ENCODE data around the gene NLGN1. TPM values are rescaled to one million over a fixed set of nuclear protein-coding genes. Genes with fewer than 3 reads are reported as not detected.

Gene NLGN1
- total RNA-seq, 1 donor, result 6.1 TPM

- no peak for TF ChIP-seq CTCF (IDR thresholded peaks at IDR 0.05; ENCODE audit: insufficient read depth, low read length)
- no peak for DNase-seq (ENCODE audit: low read depth)
- no peak overlapping the region for H3K4me3 ChIP-seq (ENCODE audit: low read depth, low read length)
These were observed 309.1 kb downstream of the NLGN1 start for GRCh38 chr3:173706630-173707029.

DNA sequence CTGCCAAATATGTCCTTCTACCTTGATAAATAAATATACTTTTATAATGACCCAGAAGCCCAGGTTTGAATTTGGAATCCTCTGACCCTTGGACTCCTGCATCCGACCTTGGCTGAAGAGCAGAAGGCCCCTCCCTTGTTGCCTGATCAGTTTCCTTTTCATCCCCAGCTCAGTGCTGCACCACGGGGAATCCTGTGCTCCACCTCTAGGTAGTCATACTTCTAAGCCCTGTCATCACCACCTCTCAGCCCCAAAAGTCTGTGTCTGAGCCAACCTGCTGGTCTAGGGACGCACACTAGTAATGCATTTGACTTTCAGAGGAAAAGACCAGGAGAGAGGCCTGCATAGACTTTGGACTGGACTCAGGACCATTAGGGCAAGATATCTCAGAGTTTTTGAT is 310.6 kb downstream of the NLGN1 start:
- DNase-seq (ENCODE audit: low read depth), result no peak
- no peak overlapping the region for H3K4me3 ChIP-seq (ENCODE audit: low read depth, low read length)
- no peak for TF ChIP-seq CTCF (IDR thresholded peaks at IDR 0.05; ENCODE audit: insufficient read depth, low read length)

GRCh38 chr3:173709026-173709425 is 311.5 kb downstream of the NLGN1 start:
- DNase-seq (ENCODE audit: low read depth), result peak; percentile 58
- H3K4me3 ChIP-seq (ENCODE audit: low read depth, low read length), result no peak overlapping the region
- no peak for TF ChIP-seq CTCF (IDR thresholded peaks at IDR 0.05; ENCODE audit: insufficient read depth, low read length)

DNA sequence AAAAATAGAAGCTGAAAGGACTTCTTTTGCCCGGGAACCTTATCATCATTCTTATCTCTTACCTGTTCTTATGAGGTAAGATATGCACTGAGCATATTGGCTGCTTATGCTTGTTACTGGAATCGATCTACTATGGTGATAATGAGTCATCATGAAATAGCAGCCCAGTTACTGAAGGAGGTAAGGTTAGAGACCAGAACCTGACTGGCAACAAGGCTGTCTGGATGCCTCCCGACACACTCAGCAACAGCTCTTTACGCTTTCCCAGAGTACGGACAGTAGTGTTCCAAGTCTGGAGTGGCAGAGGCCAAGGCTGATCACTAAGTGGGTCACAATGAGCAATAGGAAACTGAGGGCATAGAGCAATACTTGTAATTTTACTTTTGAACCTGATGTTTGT is 314.1 kb downstream of the NLGN1 start:
- H3K4me3 ChIP-seq (ENCODE audit: low read depth, low read length), result no peak overlapping the region
- no peak for DNase-seq (ENCODE audit: low read depth)
- no peak for TF ChIP-seq CTCF (IDR thresholded peaks at IDR 0.05; ENCODE audit: insufficient read depth, low read length)

GRCh38 chr3:173719585-173719984 is 322.0 kb downstream of the NLGN1 start:
- H3K4me3 ChIP-seq (ENCODE audit: low read depth, low read length), result no peak overlapping the region
- DNase-seq (ENCODE audit: low read depth), result no peak
- TF ChIP-seq CTCF (IDR thresholded peaks at IDR 0.05; ENCODE audit: insufficient read depth, low read length), result no peak

DNA sequence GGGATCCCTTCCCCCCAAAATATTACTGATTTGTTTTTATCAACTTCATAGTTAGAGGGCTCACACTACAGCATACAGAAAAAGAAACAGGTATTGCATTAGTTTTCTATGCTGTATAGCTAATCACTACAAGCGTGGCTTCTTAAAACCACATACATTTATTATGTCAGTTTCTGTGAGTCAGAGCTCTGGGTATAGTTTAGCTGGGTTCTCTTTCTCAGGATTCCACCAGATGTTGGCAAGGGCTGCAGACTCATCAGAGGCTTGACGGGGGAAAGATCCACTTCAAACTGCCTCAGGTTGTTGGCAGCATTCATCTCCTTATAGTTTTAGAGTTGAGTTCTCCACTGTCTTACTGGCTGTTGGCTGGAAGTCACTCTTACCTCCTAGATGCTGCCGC is 328.0 kb downstream of the NLGN1 start:
- TF ChIP-seq CTCF (IDR thresholded peaks at IDR 0.05; ENCODE audit: insufficient read depth, low read length), result no peak
- no peak overlapping the region for H3K4me3 ChIP-seq (ENCODE audit: low read depth, low read length)
- DNase-seq (ENCODE audit: low read depth), result no peak

DNA sequence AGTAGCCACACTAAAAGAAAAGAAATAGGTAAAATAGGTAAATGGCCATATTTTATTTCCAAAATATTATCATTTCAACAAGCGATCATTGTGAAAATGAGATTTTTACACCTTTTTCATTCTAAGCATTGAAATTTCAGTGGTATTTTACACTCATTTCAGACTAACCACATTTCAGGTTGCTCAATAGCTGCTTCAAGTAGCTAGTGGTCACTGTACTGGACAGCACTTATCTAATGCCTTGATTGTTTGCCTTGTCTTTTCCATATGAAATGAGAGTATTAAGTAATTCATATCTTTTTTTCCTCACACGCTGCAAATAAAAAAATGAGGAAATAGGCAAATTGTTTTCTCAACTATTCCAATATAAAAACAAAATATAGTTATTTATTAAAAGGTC is 332.8 kb downstream of the NLGN1 start:
- no peak overlapping the region for H3K4me3 ChIP-seq (ENCODE audit: low read depth, low read length)
- DNase-seq (ENCODE audit: low read depth), result peak; percentile 33
- TF ChIP-seq CTCF (IDR thresholded peaks at IDR 0.05; ENCODE audit: insufficient read depth, low read length), result no peak
